ENCODE data around the gene MUC21.

MUC21 gene

DNA sequence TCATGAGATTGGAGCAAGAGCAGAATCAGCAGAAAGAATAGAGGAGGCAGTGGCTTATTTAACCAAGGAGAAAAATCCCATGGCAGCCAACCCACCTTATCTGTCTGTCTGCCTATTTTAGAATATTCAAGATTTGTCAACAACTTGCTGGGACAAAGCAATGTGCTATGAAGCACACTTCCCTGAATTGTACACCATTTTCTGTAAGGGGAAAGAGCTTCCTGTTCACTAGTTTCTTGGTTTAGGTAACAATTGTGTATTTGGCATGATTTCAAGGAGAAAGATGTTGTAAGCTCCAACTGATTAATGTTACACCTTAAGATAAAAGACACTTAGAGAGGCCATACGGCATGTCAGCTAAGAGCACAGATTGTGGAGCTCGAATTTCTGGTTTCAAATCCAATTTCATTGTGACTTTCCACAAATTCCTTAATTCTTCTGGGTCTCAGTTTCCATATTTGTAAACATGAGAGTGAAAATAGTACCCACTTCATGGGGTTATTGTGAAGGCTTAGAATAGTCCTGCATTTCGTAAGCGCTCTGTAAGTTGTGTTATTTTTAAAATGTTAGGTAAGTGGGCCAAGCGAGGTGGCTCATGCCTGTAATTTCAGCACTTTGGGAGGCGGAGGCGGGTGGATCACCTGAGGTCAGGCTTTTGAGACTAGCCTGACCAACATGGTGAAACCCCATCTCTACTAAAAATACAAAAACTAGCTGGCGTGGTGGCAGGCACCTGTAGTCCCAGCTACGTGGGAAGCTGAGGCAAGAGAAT, 21.9 kb downstream of the MUC21 start:
- no peaks in the 10 kb centered on the region for H3K9me3 ChIP-seq (ENCODE audit: insufficient read depth, low read depth, low read length)
- no peak for TF ChIP-seq EZH2phosphoT487 (IDR thresholded peaks at IDR 0.05; ENCODE audit: borderline replicate concordance)
- TF ChIP-seq CTCF (conservative IDR thresholded peaks at IDR 0.05; ENCODE audit: low read length), result no peak
- no peak overlapping the region for H3K4me2 ChIP-seq (ENCODE audit: low read depth, low read length, poor library complexity, severe bottlenecking)
- peaks cover 13% of the 10 kb centered on the region for H3K4me1 ChIP-seq (ENCODE audit: insufficient read depth, low read length, poor library complexity, severe bottlenecking)
- H3K9ac ChIP-seq (ENCODE audit: low read depth, low read length, poor library complexity, severe bottlenecking), result no peak overlapping the region
- no peaks in the 10 kb centered on the region for H3K9me2 ChIP-seq (replicated peaks; ENCODE audit: low read depth, low read length)
- no peaks in the 10 kb centered on the region for H3K36me3 ChIP-seq (ENCODE audit: insufficient read depth, low read length)
- H4K20me1 ChIP-seq (ENCODE audit: insufficient read depth, low read length, poor library complexity, severe bottlenecking), result no peaks in the 10 kb centered on the region
- no peak overlapping the region for H3K4me3 ChIP-seq (ENCODE audit: low read length, poor library complexity, severe bottlenecking)
- no peak overlapping the region for H2AFZ ChIP-seq (ENCODE audit: low read length)
- peaks cover 20% of the 10 kb centered on the region for H3K27me3 ChIP-seq (ENCODE audit: insufficient read depth, low read length, poor library complexity, severe bottlenecking)
- H3K79me2 ChIP-seq (ENCODE audit: insufficient read depth, low read length), result no peaks in the 10 kb centered on the region
- no peaks in the 10 kb centered on the region for H3F3A ChIP-seq (ENCODE audit: low read depth)

DNA sequence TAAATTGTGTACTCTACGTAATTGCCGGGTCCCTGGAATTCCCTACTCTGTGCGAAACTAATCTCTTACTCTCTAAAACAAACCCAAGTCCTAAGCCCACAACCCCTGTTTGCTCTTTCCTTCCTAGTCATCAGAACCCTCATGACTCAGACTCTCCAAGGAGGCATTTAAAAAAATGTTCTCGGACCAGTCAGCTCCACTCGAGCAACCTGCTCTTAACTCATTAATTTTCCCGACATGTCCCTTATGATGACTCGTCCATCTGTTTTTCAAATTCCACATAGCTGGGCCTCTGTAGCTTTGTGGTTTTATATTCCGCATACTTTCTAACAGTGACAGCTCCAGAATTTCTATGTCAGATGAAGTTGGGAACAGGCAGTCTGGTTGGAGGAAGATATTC, 24.2 kb downstream of the MUC21 start:
- no peak overlapping the region for H3K4me3 ChIP-seq (ENCODE audit: low read length, poor library complexity, severe bottlenecking)
- H3F3A ChIP-seq (ENCODE audit: low read depth), result no peaks in the 10 kb centered on the region
- H3K79me2 ChIP-seq (ENCODE audit: insufficient read depth, low read length), result no peaks in the 10 kb centered on the region
- no peaks in the 10 kb centered on the region for H3K9me3 ChIP-seq (ENCODE audit: insufficient read depth, low read depth, low read length)
- peaks cover 20% of the 10 kb centered on the region for H3K27me3 ChIP-seq (ENCODE audit: insufficient read depth, low read length, poor library complexity, severe bottlenecking)
- H2AFZ ChIP-seq (ENCODE audit: low read length), result no peak overlapping the region
- no peaks in the 10 kb centered on the region for H3K4me1 ChIP-seq (ENCODE audit: insufficient read depth, low read length, poor library complexity, severe bottlenecking)
- H4K20me1 ChIP-seq (ENCODE audit: insufficient read depth, low read length, poor library complexity, severe bottlenecking), result no peaks in the 10 kb centered on the region
- H3K9me2 ChIP-seq (replicated peaks; ENCODE audit: low read depth, low read length), result no peaks in the 10 kb centered on the region
- H3K4me2 ChIP-seq (ENCODE audit: low read depth, low read length, poor library complexity, severe bottlenecking), result no peak overlapping the region
- no peak overlapping the region for H3K9ac ChIP-seq (ENCODE audit: low read depth, low read length, poor library complexity, severe bottlenecking)
- H3K36me3 ChIP-seq (ENCODE audit: insufficient read depth, low read length), result no peaks in the 10 kb centered on the region
- TF ChIP-seq CTCF (conservative IDR thresholded peaks at IDR 0.05; ENCODE audit: low read length) (no peak), EZH2phosphoT487 (IDR thresholded peaks at IDR 0.05; ENCODE audit: borderline replicate concordance) (no peak)

DNA sequence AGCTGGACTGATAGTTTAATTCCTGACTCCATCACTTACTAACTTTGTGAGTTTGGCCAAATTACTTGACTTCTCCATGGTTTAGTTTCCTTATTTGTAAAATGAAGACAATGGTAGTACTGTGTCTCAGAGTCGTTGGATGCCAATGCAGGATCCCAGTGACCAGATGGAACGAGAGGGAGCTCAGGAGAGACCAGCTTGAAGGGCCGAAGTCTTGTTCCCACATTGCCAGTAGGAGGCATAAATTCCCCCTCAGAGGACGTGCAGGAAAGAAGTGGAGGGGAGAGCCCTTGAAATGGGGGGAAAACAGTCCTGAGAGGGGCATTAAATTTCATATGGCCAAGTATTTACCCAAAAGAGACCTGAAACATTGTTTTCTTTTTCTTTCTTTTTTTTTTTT, 24.6 kb downstream of the MUC21 start:
- TF ChIP-seq CTCF (conservative IDR thresholded peaks at IDR 0.05; ENCODE audit: low read length), result no peak
- no peak for TF ChIP-seq EZH2phosphoT487 (IDR thresholded peaks at IDR 0.05; ENCODE audit: borderline replicate concordance)
- Histone ChIP-seq H3K9ac (ENCODE audit: low read depth, low read length, poor library complexity, severe bottlenecking) (no peak overlapping the region), H3K79me2 (ENCODE audit: insufficient read depth, low read length) (no peaks in the 10 kb centered on the region), H3K27me3 (ENCODE audit: insufficient read depth, low read length, poor library complexity, severe bottlenecking) (peaks cover 20% of the 10 kb centered on the region), H3F3A (ENCODE audit: low read depth) (no peaks in the 10 kb centered on the region), H4K20me1 (ENCODE audit: insufficient read depth, low read length, poor library complexity, severe bottlenecking) (no peaks in the 10 kb centered on the region), H3K4me1 (ENCODE audit: insufficient read depth, low read length, poor library complexity, severe bottlenecking) (no peaks in the 10 kb centered on the region), H3K36me3 (ENCODE audit: insufficient read depth, low read length) (no peaks in the 10 kb centered on the region), H3K9me2 (replicated peaks; ENCODE audit: low read depth, low read length) (no peaks in the 10 kb centered on the region), H2AFZ (ENCODE audit: low read length) (no peak overlapping the region), H3K4me3 (ENCODE audit: low read length, poor library complexity, severe bottlenecking) (no peak overlapping the region), H3K9me3 (ENCODE audit: insufficient read depth, low read depth, low read length) (no peaks in the 10 kb centered on the region), H3K4me2 (ENCODE audit: low read depth, low read length, poor library complexity, severe bottlenecking) (no peak overlapping the region)

Measured in Loucy (cell line).